ENCODE data around the gene CRYBB1.

CRYBB1 gene

GRCh38 chr22:26584010-26584409, 33.8 kb downstream of the CRYBB1 start:
- no peaks in the 10 kb centered on the region; the same call in 1 of the 2 replicates for H3K4me1 ChIP-seq

GRCh38 chr22:26581633-26582168, 36.1 kb downstream of the CRYBB1 start:
- DNase-seq = no peak
- no peaks in the 10 kb centered on the region; the same call in 1 of the 2 replicates for H3K4me1 ChIP-seq
- TF ChIP-seq, protein P1, sequence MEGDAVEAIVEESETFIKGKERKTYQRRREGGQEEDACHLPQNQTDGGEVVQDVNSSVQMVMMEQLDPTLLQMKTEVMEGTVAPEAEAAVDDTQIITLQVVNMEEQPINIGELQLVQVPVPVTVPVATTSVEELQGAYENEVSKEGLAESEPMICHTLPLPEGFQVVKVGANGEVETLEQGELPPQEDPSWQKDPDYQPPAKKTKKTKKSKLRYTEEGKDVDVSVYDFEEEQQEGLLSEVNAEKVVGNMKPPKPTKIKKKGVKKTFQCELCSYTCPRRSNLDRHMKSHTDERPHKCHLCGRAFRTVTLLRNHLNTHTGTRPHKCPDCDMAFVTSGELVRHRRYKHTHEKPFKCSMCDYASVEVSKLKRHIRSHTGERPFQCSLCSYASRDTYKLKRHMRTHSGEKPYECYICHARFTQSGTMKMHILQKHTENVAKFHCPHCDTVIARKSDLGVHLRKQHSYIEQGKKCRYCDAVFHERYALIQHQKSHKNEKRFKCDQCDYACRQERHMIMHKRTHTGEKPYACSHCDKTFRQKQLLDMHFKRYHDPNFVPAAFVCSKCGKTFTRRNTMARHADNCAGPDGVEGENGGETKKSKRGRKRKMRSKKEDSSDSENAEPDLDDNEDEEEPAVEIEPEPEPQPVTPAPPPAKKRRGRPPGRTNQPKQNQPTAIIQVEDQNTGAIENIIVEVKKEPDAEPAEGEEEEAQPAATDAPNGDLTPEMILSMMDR (IDR thresholded peaks at IDR 0.05; ENCODE audit: low read depth, low read length) = no peak
- no peaks in the 10 kb centered on the region for H3K27me3 ChIP-seq
- no peak overlapping the region for H3K4me3 ChIP-seq (ENCODE audit: low read depth, low read length)
- H3K36me3 ChIP-seq = no peaks in the 10 kb centered on the region
- no peaks in the 10 kb centered on the region for H3K9me3 ChIP-seq

More at GRCh38 chr22:26584010-26584409, 33.8 kb downstream of the CRYBB1 start:
- TF ChIP-seq, protein P1 (IDR thresholded peaks at IDR 0.05; ENCODE audit: low read depth, low read length) = no peak
- Histone ChIP-seq H3K4me3 (ENCODE audit: low read depth, low read length) (no peak overlapping the region), H3K36me3 (no peaks in the 10 kb centered on the region), H3K9me3 (no peaks in the 10 kb centered on the region), H3K27me3 (no peaks in the 10 kb centered on the region)
- DNase-seq = no peak

- no peak for DNase-seq
- TF ChIP-seq, protein P1 (IDR thresholded peaks at IDR 0.05; ENCODE audit: low read depth, low read length) = no peak
- Histone ChIP-seq H3K27me3 (no peaks in the 10 kb centered on the region), H3K4me3 (ENCODE audit: low read depth, low read length) (no peak overlapping the region), H3K4me1 (no peaks in the 10 kb centered on the region; the same call in 1 of the 2 replicates), H3K36me3 (no peaks in the 10 kb centered on the region), H3K9me3 (no peaks in the 10 kb centered on the region)
These were observed 36.8 kb downstream of the CRYBB1 start for GRCh38 chr22:26581026-26581425.

- TF ChIP-seq, protein P1 (IDR thresholded peaks at IDR 0.05; ENCODE audit: low read depth, low read length) = no peak
- no peak overlapping the region for H3K4me3 ChIP-seq (ENCODE audit: low read depth, low read length)
- no peaks in the 10 kb centered on the region; the same call in 1 of the 2 replicates for H3K4me1 ChIP-seq
- no peak for DNase-seq
- H3K27me3 ChIP-seq = no peaks in the 10 kb centered on the region
- H3K36me3 ChIP-seq = no peaks in the 10 kb centered on the region
- no peaks in the 10 kb centered on the region for H3K9me3 ChIP-seq
These were observed 37.4 kb downstream of the CRYBB1 start for GRCh38 chr22:26580240-26580962.

DNA sequence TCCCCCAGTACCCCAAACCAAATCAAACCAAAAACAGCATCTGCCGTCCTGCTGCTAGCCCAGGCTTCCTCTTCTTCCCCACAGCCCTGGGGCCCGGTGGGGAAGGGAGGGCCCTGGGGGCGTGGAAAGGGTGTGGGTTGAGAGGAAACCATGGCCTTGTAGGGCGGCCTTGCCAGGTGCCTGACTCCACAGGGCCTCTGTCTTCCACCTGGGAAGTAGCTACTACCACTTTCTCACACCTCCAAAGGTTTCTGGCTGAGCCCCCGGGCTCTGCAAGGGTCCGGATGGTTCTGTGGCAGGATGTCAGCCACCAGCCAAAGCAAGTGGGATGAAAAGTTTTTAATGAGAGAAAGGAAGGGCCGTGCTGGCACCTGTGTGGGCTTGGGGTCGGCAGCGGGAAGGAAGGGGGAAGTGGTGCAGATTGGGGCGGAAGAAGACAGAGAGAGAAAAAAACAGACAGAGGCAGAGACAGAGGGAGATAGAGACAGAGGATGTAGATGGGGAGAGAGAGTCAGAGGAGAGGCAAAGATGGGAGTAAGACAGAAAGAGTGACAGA, 38.4 kb downstream of the CRYBB1 start:
- no peak overlapping the region for H3K4me3 ChIP-seq (ENCODE audit: low read depth, low read length)
- no peaks in the 10 kb centered on the region for H3K9me3 ChIP-seq
- TF ChIP-seq, protein P1 (IDR thresholded peaks at IDR 0.05; ENCODE audit: low read depth, low read length) = no peak
- no peak for DNase-seq
- no peaks in the 10 kb centered on the region for H3K27me3 ChIP-seq
- H3K36me3 ChIP-seq = no peaks in the 10 kb centered on the region
- H3K4me1 ChIP-seq = no peaks in the 10 kb centered on the region

DNA sequence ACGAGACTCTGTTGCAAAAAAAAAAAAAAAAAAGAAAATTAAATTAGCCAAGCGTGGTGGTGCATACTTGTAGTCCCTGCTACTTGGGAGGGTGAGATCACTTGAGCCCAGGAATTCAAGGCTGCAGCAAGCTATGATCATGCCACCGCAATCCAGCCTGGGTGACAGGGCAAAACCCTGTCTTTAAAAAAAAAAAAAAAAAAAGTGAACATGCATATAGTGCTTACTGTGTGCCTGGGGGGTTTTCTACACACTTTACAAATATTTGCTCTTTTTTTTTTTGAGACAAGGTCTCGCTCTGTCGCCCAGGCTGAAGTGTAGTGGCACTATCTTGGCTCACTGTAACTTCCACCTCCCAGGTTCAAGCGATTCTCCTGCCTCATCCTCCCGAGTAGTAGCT, 40.7 kb downstream of the CRYBB1 start:
- H3K27me3 ChIP-seq = no peaks in the 10 kb centered on the region
- TF ChIP-seq, protein P1 (IDR thresholded peaks at IDR 0.05; ENCODE audit: low read depth, low read length) = no peak
- H3K4me3 ChIP-seq (ENCODE audit: low read depth, low read length) = no peak overlapping the region
- no peaks in the 10 kb centered on the region for H3K36me3 ChIP-seq
- no peaks in the 10 kb centered on the region for H3K4me1 ChIP-seq
- H3K9me3 ChIP-seq = no peaks in the 10 kb centered on the region
- DNase-seq = no peak

Measured in BE2C (cell line).